ENCODE results near the gene ERC2.
A peak's percentile ranks its signal among the peaks of the same experiment; 100 is the strongest.
"Not testable (repeated sequence)": the region's sequence is repeated elsewhere in the genome, so short reads cannot be mapped to it uniquely, and the experiment has no call there.

ERC2 gene

DNA sequence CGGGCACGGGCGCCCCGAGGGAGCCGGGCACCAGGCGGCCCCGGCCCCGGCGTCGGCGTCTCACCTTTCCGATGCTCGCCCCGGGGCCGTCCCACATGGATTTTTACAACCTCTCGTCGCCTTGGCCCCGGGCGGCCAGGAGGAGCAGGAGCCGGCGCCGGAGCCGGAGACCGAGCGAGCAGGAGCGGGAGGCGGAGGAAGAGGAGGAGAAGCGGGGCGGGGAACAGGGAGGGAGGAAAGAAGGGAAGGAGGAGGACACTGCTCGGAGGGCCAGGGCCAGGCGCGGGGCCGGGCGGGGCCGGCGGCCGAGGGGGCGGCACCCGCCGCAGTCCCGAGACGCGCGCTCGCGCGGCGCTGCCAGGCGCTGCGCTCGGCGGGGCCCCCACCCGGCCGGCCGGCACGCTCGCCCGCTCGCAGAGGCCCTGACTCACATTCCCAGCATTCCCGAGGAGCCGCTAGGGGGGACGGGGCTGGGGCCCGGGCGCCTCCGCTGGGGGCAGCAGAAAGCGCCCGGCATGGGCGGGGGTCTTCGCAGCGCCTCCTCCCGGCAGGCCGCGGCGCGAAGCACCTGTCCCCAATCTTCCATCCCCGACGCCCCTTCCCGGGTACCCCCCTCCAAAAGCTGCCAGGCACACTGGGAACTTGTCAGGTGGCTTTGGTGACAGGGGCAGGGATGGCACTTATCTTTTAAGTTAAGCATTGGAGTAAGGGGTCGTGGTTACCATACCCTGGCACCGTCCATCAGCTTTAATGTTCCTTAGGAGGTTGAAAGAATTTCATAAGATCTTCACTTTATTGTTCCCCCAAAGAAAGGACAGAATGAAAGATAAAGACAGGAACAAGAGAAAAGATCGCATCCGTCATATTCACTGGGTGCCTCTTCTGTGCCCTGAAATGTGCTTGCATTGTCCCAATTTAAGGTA, at the start of gene ERC2:
TSS of gene ERC2 (minus strand) at position 284 of the 923 bp plus-strand sequence.
- DNase-seq (ENCODE audit: low read depth, low spot score): no peak

DNA sequence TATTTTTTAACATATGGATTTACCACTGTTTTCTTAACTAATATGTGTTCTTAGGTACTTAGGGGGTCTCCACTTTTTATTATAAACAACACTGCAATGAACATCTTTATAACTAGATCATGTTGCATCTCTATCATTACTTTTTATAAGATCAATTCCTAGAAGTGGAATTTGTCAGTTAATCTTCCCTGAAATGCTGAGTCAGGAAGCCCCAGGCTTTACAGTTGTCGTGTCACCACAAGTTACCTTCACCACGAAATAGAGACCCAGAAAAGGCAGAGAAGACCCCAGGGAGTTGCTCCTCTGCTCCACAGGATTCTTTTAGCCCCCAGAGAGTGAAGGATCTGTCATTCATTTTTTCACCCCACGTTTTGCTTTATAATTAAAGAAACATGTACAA, 34.5 kb upstream of the ERC2 start:
- no peak for DNase-seq (ENCODE audit: low read depth, low spot score)

DNA sequence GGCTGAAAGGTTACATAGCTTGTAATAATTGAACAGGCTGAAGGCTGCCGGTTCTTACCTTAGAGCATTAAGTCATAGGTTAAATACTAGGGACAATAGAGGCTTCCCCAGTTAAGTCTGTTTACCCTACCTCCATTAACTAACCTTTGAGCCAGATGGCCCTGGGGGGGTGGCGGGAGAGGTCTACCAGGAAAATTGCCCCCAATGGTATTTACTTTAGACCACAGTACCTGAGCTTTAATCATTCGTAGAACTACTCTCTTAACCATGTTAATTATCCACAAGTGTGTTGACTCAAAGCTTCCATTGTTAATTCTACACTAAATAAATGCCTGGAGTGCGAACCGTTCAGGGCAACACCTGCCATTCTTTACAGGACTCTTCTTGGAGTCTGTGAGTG, 28.1 kb upstream of the ERC2 start:
- DNase-seq (ENCODE audit: low read depth, low spot score): not testable (repeated sequence)

DNA sequence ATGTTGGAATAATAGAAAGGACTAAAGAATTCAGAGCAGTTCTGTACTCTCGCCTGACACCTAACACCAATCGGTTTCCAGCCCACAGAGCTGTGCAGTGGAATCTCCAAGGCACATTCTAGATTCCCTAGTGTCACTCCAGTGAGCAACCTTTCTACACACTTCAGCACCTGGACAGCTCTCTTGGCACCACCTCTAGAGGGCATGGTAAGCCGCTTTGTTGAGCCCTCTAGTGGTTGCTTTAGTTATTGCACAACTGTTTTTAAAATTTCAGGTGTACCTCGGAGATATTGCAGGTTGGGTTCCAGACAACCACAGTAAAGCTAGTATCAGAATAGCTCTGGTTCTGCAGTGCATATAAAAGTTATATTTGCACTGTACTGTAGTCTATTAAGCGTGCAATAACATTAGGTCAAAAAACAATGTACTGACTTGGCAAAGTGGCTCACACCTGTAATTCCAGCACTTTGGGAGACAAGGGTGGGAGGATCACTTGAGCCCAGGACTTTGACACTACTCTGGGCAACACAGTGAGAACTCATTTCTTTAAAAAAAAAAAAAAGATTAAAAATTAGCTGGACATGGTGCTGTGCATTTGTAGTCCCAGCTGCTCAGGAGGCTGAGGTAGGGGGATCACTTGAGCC, 26.5 kb upstream of the ERC2 start:
- peak; percentile 55 for DNase-seq (ENCODE audit: low read depth, low spot score)

DNA sequence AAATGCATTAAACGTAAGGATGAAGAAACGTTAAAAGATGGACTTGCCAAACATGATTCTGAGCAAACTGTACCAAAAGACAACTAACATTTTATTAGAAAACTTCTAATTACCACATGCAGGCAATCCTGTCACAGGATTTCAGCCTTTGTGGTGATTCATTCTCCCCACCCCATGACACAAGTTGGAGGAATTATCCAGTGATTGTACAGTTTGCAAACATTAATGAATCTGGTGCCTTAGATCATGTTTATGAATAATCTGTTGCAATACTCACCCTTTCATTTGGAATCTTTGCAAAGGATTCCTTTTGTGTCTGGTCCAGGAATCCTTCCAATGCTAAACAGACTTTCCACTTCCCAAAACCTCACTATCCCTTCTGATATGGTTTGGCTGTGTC, 23.3 kb upstream of the ERC2 start:
- DNase-seq (ENCODE audit: low read depth, low spot score): no peak

DNA sequence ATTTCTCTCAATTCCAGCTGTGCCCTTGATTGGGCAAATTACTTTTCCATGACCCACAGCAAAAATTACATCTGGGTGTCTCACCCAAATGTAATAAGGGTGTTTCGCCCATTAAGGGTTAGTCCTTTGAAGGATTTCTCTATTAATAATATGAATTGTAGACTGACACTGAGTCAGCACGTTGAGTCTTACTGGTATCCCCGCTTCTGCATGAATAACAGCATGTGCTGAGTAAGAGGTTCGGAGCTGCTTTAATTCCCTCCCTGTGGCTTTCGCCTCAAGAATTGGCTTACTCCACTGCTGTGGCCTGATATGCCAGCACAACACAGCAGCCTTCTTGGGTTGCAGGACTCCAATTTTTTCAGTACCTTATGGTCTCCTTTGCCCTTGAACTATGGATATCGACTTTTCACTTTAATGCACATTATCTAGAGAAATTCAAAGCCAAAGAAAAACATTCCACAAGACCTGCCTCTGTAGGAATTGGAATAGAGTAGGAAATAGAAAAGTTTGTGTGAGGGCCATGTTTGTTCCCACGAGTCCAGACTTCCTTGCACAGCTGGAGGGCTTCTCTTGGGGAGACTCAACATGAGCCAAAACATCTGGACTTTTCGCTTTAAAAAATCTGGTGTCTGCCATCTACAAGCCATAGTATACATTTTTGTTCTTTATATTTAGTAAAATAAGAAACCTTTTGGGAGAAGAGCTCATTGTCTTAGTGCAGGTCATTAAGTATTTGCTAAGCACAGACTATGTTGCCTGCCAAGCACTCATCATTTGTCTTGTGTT, 20.7 kb upstream of the ERC2 start:
- no peak for DNase-seq (ENCODE audit: low read depth, low spot score)

DNA sequence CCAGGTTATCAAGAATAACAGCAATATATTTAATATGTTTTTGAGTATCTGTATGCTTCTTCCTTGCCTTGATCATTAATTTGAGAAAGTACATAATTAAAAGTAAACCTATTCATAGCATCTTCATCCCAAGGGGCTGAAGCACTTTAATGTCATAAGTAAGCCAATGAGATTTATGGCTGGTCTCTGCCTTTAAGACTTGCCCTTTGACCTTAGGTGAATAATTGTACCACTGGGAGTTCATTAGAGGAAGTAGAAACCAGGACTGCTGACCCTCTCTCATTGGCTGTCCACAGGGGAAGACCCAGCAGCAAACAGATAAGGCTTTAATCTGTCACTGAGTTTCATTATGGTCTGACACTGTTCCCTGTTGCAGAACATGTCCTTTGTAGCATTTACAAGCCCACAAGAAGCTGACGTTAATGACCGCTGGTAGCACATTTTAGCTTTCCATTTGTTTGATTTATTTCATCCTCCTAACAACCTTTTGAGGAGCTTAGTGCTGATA, 16.3 kb upstream of the ERC2 start:
- no peak for DNase-seq (ENCODE audit: low read depth, low spot score)

DNA sequence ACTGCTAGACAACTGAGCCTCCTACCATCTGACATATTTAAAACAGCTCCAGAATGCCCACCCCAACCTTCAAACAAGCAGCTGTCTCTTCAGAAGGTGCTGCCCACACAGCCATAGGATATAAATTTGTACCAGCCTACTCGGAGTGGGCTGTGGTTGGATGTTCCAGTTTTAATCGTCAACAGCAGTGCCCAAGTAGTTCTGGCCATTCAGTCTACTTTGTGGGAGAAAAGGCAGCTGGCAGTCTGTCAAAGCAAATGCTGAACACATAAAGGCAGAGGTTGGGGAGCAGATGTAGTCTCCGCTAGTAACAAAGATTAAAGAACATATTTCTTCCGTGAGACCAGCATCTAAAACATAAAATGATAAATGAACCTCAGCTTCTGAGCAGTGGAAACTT, 15.9 kb upstream of the ERC2 start:
- DNase-seq (ENCODE audit: low read depth, low spot score): no peak

DNA sequence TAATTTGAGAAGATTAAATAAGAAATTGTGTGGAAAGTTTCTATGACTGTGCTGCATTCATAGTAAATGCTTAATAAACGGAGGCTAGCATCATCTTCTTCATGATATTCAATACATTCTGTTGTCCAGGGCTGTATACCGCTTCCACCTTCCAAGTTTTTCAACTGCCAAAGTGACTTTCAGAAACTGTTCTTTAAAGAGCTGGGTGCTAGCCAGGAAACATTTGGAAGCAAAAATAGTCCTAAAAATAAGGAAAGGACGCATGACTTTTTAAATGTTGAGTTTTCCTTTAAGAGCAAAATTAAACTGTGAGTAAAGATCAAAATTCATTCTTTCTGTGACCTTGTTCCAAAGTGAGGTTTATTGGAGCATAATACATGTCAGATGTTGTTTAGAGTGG, 9.4 kb upstream of the ERC2 start:
- no peak for DNase-seq (ENCODE audit: low read depth, low spot score)

DNA sequence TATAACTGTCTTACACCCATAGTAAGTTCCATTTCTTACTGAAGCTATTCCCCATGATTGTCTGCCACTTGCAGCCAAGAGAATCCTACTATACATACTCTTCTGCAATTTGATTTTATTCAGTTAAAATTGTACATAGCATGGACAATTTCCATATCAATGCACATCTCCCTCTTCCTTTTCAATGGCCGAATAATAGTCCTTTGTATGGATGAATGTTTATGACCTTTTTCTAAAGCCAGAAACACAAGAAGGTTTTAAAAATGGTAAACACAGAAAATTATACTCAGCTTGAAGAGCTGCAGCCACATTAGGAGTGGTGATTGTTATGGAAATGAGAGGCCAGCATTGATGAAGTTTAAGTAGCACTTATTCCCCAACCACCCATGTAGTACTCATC, 8.5 kb upstream of the ERC2 start:
- DNase-seq (ENCODE audit: low read depth, low spot score): no peak

DNA sequence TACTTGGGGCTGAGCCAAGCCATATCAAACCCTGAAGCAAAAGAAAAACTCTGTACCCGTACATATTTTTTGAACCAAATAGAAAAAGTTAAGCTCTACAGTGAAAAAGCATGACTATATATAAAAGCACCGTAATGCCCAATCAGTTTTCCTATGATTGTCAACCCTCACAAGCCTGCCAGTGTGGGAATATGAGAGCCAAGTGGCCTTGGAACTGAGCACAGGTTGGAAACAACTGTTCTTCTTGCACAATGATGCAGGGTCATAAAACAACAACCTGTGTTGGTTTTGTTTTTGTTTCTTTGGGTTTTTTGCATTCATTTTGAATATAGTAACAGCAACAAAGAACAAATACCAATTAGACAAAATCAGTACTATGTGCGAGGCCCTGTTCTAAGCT, 3.5 kb upstream of the ERC2 start:
- DNase-seq (ENCODE audit: low read depth, low spot score): no peak

DNA sequence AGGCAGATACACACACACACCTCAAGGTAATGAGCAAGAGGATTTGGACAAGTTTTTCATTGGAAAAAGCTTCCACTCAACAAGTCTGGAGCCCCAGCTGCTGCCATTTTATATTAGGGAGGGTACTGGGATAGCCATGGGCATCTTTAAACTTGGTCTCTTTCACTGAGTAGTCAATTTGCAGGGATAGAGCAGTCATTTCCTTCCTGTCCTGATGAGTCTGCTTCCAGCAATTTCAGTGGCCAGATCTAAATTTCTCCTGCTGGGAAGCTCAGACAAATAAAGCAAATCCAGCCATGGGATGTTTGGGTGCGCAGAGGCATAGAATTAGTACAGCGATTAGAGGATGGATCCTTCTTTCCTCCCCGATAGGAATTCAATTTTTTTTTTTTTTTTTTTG, 874 bp upstream of the ERC2 start:
- DNase-seq (ENCODE audit: low read depth, low spot score): no peak

DNA sequence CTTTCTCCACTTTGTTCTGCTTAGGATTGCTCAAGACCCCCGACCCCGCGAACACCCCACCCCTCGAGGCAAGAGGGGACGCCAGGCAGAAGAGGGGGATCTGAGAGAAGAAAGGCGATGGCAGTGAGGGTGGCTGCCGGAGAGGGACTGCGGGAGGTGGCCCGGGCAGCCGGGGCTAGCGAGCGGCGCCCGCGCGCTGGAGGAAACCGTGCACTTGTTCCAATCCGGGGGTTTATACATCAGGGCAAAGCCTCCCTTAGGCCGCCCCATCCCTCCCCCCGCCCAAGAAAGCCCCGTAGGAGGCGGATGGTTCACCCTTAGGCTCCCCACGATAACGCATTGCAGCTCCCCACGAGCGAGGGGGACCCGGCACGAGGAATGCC, 475 bp downstream of the ERC2 start:
- no peak for DNase-seq (ENCODE audit: low read depth, low spot score)

DNA sequence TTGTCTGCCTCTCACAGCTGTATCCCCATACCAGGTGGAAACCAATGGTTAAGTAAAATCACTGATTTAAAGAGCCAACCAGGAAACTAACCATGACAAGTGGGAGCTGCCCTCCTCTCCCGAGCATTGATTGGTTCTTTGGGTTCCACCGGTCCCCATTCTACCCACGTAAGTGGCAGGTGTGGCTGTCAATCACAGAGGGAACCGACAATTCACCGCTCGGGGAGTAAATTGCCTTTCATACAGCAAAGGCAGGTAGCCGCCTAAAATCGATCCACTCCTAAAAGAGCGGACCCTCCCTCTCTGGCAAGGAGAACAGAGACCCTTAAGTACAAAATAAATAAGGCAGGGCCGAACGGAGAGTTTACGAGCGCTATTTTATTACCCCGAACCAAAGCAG, 1.2 kb downstream of the ERC2 start:
- DNase-seq (ENCODE audit: low read depth, low spot score): no peak

DNA sequence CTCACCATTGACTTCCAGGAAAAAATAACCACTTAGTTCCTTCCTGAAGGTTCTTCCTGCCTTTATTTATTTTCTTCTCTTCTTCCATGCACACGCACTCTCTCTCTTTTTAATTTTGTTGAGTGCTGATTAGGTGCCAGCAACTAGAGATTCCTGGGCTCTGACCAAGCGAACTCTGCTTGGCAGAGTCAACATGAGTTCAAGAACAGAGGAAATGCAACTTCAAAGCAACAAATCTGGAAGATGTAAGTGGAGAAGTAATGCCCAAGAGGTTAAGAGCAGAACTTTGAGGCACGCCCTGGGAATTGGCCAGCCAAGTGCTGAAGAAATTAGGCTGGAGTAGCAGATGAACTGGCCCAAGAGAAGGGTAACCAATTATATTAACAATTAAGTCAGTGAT, 8.5 kb downstream of the ERC2 start:
- no peak for DNase-seq (ENCODE audit: low read depth, low spot score)

DNA sequence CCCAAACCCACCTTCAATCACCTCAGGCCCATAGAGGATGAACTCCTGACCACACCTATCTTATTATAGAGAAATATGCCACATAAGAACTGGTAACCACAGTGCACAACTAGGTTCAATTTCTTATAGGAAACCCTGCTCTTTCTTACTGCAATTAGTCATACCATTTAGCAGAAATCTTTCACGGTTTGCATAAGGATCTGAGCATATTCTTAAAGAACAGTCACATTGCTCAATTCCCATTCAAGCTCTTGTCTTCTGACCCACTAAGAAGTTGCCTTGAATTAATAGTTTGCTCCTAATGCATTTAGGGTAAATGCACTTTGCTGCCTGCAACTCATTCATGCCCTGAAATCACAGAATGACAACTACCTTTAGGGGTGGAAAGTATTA, 9.2 kb downstream of the ERC2 start:
- no peak for DNase-seq (ENCODE audit: low read depth, low spot score)

DNA sequence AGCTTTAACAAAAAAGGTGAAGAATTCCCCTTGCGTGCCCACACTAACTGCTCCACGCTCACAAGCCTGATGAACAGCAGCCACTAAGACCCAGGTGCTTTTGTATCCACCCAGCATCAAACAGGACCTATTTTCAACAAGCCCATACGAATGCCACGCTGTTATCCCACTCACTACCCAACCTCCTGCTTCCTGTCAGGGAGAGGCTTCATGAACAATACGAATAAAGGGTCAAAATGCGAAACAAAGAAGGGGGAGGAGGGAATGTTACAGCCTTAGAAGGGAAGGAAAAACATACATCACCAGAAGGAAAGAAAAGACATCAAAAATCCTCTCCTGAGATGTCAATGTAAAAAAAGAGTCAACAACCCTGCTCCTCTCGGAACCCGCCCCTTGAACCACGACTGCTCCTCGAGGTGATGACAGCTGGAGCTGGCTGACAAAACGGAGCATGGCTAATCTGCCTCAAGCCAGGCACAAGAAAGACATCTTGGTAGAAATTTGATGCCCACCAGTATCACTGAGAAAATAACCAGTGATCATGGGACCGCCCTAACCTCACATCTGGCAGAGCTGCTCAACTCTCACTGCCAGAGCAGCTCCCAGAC, 9.7 kb downstream of the ERC2 start:
- DNase-seq (ENCODE audit: low read depth, low spot score): no peak

DNA sequence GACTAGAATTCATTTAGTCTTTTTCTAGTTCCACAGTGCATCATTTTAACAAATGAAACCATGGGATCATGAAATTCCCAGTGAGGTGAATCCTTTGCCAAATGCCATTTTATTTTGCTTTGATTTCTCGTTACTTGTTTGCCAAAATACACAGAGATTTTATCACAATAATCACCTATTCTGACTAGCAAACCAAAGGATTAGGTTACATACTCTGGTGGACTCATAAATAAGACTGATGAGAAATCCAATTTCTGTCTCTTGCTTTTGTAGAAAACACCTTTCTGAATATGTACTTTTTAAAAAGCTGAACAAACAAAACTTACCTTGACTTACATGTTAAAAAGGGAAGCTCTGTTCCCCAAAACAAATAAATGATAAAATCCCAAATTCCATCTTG, 12.2 kb downstream of the ERC2 start:
- DNase-seq (ENCODE audit: low read depth, low spot score): no peak

DNA sequence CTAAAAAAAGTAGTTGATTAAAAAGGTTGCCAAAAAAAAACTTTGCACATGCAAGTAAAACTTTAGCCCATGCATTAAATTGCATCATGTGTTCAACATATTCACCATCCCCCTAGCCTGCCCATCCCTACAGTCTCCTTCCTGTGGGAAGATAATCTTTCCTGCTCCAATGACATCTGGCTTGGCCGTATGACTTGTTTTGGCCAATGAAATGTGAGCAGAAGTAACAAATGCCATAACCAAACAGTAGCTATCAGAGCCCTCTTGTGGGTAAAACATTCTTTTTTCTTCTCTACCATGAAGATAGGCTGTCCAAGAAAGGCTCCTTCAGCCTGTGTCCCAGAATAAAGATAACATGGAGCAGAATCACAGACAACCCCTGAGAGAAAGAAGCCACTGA, 15.3 kb downstream of the ERC2 start:
- no peak for DNase-seq (ENCODE audit: low read depth, low spot score)

DNA sequence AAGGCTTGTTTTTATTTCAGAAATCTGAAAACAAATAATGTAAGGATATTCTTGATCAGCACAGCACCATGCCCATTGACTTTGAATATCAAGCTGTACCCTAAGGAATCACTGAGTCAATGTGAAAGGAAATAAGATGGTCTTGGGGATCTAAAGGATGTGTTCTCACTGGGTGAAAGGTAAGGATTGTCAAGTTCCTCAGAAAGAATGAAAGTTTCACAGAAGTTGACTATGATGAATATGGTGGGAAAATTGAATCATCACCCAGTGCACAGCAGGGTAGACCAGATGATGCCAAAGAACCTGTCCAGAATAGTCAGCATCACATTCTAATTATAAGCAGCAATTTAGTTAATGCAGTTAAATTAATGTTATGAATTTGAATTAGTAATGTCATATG, 16.2 kb downstream of the ERC2 start:
- no peak for DNase-seq (ENCODE audit: low read depth, low spot score)

DNA sequence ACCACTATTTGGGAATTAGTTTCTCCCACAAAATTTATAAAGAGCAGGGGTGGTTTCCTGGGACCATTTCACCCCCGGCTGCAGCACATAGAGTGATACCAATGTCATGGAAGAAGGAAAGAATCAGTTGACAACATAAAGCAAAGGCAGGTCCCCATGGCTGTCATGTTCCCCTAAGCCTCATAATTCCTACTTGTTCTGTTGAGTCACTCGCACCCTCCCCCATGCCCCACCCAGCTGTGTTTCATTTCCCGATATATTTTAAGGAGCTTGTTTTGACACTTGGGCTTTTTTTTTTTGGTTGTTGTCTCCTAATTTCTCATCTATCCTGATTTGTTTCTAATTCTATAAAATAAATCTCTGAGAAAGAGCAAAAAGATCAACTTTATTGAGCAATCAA, 24.9 kb downstream of the ERC2 start:
- no peak for DNase-seq (ENCODE audit: low read depth, low spot score)

DNA sequence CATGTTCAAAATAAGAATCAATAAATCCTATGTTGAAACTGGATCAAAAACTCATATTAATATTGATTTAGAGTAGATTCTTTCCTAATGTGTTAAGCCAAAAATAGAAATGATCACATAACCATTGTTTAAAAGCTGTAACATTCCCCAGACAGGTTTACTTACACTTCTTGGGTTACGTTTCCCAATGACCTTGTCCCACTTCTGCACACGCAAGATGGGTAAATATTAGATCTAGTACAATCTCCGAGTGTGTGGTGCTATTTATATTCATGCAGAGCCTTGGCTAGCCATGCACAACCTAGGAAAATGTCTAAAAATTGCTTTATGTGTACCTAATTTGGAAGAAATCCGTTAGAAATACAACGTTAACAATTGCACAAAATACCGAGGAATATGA, 39.6 kb downstream of the ERC2 start:
- DNase-seq (ENCODE audit: low read depth, low spot score): no peak
